Body of pancreas (tissue), 4 donors: ENCODE data around the gene COMMD1. TPM values are rescaled to one million over a fixed set of nuclear protein-coding genes. Genes with fewer than 3 reads are reported as not detected.

ENCODE experiments used
- ATAC-seq: fragments of 150-250 bp; one replicate; pipeline ENCODE4 v1.9.1; 2016
- DNase-seq, 4 donors: peaks; one replicate each; pipeline ENCODE4 v3.0.0-alpha.2; 2019
- H3K27ac ChIP-seq, 4 donors: fragments of 200-600 bp; sonication (generic); 1 replicate in 3 of 4; 2 replicates in 1 of 4; pipeline versions ENCODE4 v1.5.1 to v1.6.1; 2016 to 2019; ENCODE audit warnings: mild to moderate bottlenecking in 1 of 4, mixed read lengths in 1 of 4, moderate library complexity in 1 of 4
- H3K27me3 ChIP-seq, 2 donors: fragments of 200-600 bp; sonication (generic); one replicate each; pipeline ENCODE4 v1.6.0; 2016; ENCODE audit warnings: mild to moderate bottlenecking in 1 of 2
- H3K36me3 ChIP-seq, 2 donors: fragments of 200-600 bp; sonication (generic); replicated peaks in 1 of 2; 2 replicates each; pipeline ENCODE4 v1.5.1; 2016; ENCODE audit warnings: low read depth in 2 of 2; ENCODE audit not compliant: insufficient read depth in 1 of 2
- H3K4me1 ChIP-seq: fragments of 200-600 bp; sonication (generic); one replicate; pipeline ENCODE4 v1.6.0; 2016
- H3K4me3 ChIP-seq, 2 donors: fragments of 200-600 bp; sonication (generic); 1 replicate in 1 of 2; 2 replicates in 1 of 2; pipeline ENCODE4 v1.5.1; 2016 to 2019
- H3K9me3 ChIP-seq, 3 donors: fragments of 200-600 bp; sonication (generic); 1 replicate in 2 of 3; 2 replicates in 1 of 3; pipeline ENCODE4 v1.5.1; 2016
- POLR2A ChIP-seq, 3 donors: fragments of 450-650 bp; IDR thresholded peaks; one replicate each; pipeline ENCODE4 v1.6.1; 2016; ENCODE audit warnings: antibody characterized with exemption in 3 of 3, mild to moderate bottlenecking in 2 of 3
- WGBS, 2 donors: methylation state at CpG; one replicate each; pipeline ENCODE4 v1.1.5; 2017; 5-methylcytosine and 5-hydroxymethylcytosine counted together
- intact Hi-C: fragments of 100-400 bp; cut with DNase I; formaldehyde crosslinking; loops from one replicate; pipeline ENCODE4 v1.15.1; 2023
- total RNA-seq, 2 donors: library from RNA; depleted of rRNA; stranded (reverse); fragments of >200 nt; gene quantifications; one replicate each; pipeline ENCODE4 v1.1.0, GENCODE V29; 2016
- TF ChIP-seq, protein P1 (sequence below), 7 experiments: fragments of 450-650 bp in 4 of 7; fragments of 200-600 bp in 3 of 7; sonication (generic) in 3 of 7; IDR thresholded peaks; one replicate each; pipeline ENCODE4 v1.5.1; 2016 to 2019; ENCODE audit warnings: antibody characterized with exemption in 7 of 7

The COMMD1 gene
- total RNA-seq, 2 donors from 2014 or later, result 19.1 to 37.9 TPM

DNA sequence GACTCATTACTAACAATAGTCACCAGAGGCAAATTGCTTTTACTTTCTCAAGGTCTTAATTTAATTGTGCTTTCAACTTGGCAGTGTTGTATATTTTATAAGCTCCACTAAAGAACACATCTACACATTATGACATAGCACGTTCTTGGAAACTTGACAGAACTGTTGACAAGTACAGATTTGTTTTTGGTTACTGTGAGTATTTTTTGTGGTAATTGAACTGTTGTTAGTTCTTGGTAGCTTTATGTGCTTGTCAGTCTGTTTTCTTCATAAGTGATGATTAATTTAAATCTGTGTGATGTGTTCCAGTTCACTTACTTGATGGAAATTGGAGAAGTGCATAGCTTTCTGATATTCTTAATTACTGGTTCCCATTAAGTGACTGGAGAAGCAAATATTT is 63.9 kb downstream of the COMMD1 start:
- Histone ChIP-seq H3K4me3 (no peak overlapping the region), H3K27ac (no peak overlapping the region), H3K4me1 (no peaks in the 10 kb centered on the region), H3K36me3 (no peaks in the 10 kb centered on the region), H3K27me3 (no peaks in the 10 kb centered on the region), H3K9me3 (no peaks in the 10 kb centered on the region)
- no peak for DNase-seq
- no peak for TF ChIP-seq POLR2A (IDR thresholded peaks at IDR 0.05)
- TF ChIP-seq, protein P1, sequence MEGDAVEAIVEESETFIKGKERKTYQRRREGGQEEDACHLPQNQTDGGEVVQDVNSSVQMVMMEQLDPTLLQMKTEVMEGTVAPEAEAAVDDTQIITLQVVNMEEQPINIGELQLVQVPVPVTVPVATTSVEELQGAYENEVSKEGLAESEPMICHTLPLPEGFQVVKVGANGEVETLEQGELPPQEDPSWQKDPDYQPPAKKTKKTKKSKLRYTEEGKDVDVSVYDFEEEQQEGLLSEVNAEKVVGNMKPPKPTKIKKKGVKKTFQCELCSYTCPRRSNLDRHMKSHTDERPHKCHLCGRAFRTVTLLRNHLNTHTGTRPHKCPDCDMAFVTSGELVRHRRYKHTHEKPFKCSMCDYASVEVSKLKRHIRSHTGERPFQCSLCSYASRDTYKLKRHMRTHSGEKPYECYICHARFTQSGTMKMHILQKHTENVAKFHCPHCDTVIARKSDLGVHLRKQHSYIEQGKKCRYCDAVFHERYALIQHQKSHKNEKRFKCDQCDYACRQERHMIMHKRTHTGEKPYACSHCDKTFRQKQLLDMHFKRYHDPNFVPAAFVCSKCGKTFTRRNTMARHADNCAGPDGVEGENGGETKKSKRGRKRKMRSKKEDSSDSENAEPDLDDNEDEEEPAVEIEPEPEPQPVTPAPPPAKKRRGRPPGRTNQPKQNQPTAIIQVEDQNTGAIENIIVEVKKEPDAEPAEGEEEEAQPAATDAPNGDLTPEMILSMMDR (IDR thresholded peaks at IDR 0.05), result no peak
- WGBS, 2 donors, result 63 to 69% methylated on average over 1 of the region's 1 CpG
- no peak for ATAC-seq
- intact Hi-C loops, result no loop called here

DNA sequence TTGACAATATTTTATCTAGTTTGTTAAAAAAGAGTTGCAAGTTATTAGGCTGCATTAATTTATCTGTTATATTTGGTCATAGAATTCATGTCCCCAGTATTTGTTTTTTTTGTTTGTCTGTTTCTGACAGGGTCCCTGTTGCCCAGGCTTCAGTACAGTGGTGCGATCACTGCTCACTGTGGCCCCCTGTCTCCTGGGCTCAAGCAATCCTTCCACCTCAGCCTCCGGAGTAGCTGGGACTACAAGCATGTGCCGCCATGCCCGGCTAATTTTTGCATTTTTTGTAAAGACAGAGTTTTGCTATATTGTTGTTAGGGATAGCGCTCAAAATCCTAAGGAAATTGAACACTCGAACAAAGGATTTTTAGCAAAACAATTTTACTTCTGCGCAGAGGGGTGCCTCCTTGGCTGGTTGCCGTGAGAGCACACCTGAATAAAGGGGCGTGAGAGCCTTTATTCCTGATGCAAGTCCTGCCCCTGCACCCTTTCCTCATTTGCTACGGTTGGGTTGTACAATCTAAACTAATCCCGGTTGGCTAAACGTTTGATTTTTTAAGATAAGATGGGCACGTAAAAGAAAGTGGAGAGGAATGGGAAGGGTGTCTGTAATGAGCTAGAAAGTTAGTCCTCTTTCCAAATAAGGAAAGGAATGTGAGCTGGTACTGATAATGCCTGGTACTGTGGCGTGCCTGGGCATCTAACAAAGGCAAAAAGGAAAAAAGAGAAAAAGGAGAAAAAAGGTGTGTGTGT is 65.5 kb downstream of the COMMD1 start:
- no peak overlapping the region for H3K4me3 ChIP-seq
- no peak for TF ChIP-seq POLR2A (IDR thresholded peaks at IDR 0.05)
- TF ChIP-seq, protein P1 (IDR thresholded peaks at IDR 0.05), result no peak
- DNase-seq, result no peak
- H3K9me3 ChIP-seq, result no peaks in the 10 kb centered on the region
- intact Hi-C loops, result no loop called here
- no peaks in the 10 kb centered on the region for H3K4me1 ChIP-seq
- no peak for ATAC-seq
- 63 to 72% methylated on average over 14 of the region's 14 CpGs for WGBS, 2 donors
- peak overlapping the region in 1 of 4 donors; percentile 25 for H3K27ac ChIP-seq
- no peaks in the 10 kb centered on the region for H3K27me3 ChIP-seq
- H3K36me3 ChIP-seq, result no peaks in the 10 kb centered on the region

DNA sequence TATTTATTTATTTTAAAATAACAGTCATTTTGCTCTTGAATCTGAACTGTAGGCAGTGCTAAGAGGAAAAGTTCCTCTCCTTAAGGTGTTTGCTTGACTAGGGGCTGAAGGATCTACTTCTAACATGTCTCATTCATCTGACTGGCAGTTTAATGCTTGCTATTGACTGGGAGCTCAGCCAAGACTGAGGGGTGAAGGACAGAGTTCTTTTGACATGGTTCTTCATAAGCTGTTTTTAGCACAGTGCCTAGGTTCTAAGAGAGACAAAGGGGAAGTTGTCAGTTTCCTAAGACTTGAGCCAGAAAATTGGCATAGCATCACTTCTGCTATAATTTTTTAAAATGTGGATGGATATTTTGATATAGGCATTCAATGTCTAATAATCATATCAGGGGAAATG is 73.0 kb downstream of the COMMD1 start:
- H3K27ac ChIP-seq, result no peak overlapping the region
- H3K4me3 ChIP-seq, result no peak overlapping the region
- H3K9me3 ChIP-seq, result no peaks in the 10 kb centered on the region
- TF ChIP-seq, protein P1 (IDR thresholded peaks at IDR 0.05), result no peak
- TF ChIP-seq POLR2A (IDR thresholded peaks at IDR 0.05), result no peak
- intact Hi-C loops, result no loop called here
- DNase-seq, result peak in 3 of 4 donors; percentile 24 to 51 (median 48)
- ATAC-seq, result no peak
- H3K4me1 ChIP-seq, result peaks cover 16% of the 10 kb centered on the region
- H3K27me3 ChIP-seq, result no peaks in the 10 kb centered on the region
- no peaks in the 10 kb centered on the region for H3K36me3 ChIP-seq

DNA sequence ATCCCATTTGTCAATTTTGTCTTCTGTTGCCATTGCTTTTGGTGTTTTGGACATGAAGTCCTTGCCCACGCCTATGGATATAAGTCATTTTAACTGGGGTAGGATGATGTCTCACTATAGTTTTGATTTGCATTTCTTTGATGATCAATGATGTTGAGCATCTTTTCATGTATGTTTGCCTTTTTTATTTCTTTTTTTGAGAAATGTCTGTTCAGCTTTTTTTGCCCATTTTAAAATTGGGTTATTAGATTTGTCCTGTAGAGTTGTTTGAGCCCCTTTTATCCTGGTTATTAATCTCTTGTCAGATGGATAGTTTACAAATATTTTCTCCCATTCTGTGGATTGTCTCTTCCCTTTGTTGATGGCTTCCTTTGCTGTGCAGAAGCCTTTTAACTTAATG is 75.3 kb downstream of the COMMD1 start:
- intact Hi-C loops, result no loop called here
- no peak for TF ChIP-seq POLR2A (IDR thresholded peaks at IDR 0.05)
- TF ChIP-seq, protein P1 (IDR thresholded peaks at IDR 0.05), result no peak
- Histone ChIP-seq H3K4me3 (no peak overlapping the region), H3K4me1 (peaks cover 16% of the 10 kb centered on the region), H3K9me3 (no peaks in the 10 kb centered on the region), H3K36me3 (no peaks in the 10 kb centered on the region), H3K27me3 (no peaks in the 10 kb centered on the region), H3K27ac (no peak overlapping the region)
- no peak for DNase-seq
- WGBS, 2 donors, result 91 to 100% methylated on average over 1 of the region's 1 CpG
- ATAC-seq, result no peak

DNA sequence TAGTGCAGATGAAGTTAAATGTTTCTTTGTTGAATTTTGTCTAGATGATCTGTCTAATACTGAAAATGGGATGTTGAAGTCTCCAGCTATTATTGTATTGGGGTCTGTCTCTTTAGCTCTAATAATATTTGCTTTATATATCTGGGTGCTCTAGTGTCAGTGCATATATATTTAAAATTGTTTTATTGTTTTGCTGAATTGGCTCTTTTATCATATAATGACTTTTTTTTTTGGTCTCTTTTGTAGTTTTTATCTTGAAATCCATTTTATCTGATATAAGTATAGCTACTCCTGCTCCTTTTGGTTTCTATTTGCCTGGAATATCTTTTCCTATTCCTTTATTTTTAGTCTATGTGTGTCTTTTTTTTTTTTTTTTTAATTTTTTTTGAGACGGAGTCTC is 79.2 kb downstream of the COMMD1 start:
- Histone ChIP-seq H3K4me3 (no peak overlapping the region), H3K27me3 (no peaks in the 10 kb centered on the region), H3K9me3 (no peaks in the 10 kb centered on the region), H3K4me1 (peaks cover 4% of the 10 kb centered on the region), H3K36me3 (no peaks in the 10 kb centered on the region), H3K27ac (no peak overlapping the region)
- DNase-seq, result no peak
- WGBS, 2 donors, result 100% methylated on average over 1 of the region's 1 CpG
- intact Hi-C loops, result no loop called here
- TF ChIP-seq, protein P1 (IDR thresholded peaks at IDR 0.05), result no peak
- TF ChIP-seq POLR2A (IDR thresholded peaks at IDR 0.05), result no peak
- no peak for ATAC-seq
